BJ (cell line): ENCODE results near the gene BHLHA15. TPM values are rescaled to one million over a fixed set of nuclear protein-coding genes. Genes with fewer than 3 reads are reported as not detected.

Experiments
- CTCF ChIA-PET: fragments of 350-600 bp; formaldehyde crosslinking; extraction: SDS; loops from one replicate; lab custom pipeline; 2021; ENCODE audit warnings: antibody characterized with exemption, inconsistent platforms; lab: Yijun Ruan, JAX
- POLR2A ChIA-PET: fragments of 300-600 bp; sonication (Branson Sonifier 250); formaldehyde crosslinking; extraction: SDS; loops from one replicate; lab custom pipeline; 2021; ENCODE audit warnings: antibody characterized with exemption; lab: Charles Lee
- DNase-seq: peaks from one replicate; pipeline ENCODE4 v3.0.0-alpha.2; 2011; ENCODE audit warnings: low read depth
- H3K27me3 ChIP-seq: 2 replicates; pipeline ENCODE4 v1.6.0; 2011; ENCODE audit warnings: low read length; ENCODE audit not compliant: control insufficient read depth, insufficient read depth
- H3K36me3 ChIP-seq: 2 replicates; pipeline ENCODE4 v1.5.1; 2011; ENCODE audit warnings: low read length; ENCODE audit not compliant: control insufficient read depth, insufficient read depth
- H3K4me3 ChIP-seq: 2 replicates; pipeline ENCODE4 v1.5.1; 2011; ENCODE audit warnings: low read depth, mild to moderate bottlenecking, control low read depth, low read length
- polyA plus RNA-seq: library from polyadenylated mRNA; depleted of rRNA; stranded (reverse); fragments of >200 nt; gene quantifications from 2 replicates; pipeline ENCODE4 v1.2.3, GENCODE V29; 2011
- TF ChIP-seq, protein P1 (sequence below): IDR thresholded peaks from 2 replicates; pipeline ENCODE4 v1.5.1; 2011; ENCODE audit warnings: low read depth, mild to moderate bottlenecking, control low read depth, inconsistent platforms, low read length, moderate library complexity; ENCODE audit not compliant: insufficient read depth

Gene BHLHA15
- polyA plus RNA-seq, 1 experiment, result not detected

DNA sequence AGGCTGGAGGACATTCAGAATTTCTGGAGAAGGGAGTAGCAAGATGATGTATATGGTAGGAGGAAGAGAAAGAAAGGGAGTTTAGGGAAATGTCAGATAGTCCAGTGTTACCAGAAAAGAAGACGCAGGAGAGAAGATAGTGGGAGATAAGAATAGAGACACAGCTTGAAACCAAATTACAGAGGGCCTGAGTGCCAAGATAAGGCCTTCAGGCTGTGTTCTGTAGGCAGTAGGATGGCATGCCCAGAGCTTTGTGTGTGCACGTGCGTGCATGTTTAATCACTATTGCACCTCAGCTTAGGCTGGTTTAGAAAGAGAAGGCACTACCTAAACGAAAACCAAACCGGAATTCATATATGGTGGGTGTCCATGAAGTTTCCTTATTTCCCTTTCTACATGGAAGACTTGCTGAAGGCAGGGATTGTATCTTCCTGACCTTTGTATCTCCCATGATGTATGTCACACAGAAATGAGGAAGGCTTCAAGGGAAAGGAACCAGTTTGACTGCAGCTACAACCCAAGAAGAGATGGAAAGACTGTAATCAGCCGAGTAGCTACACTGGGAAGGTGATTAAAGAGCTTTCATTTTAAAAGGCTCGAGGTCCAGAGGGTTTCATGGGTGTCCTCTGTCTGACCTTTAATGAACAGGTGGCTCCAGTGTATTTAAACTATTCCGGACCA is 35.8 kb upstream of the BHLHA15 start:
- TF ChIP-seq, protein P1, sequence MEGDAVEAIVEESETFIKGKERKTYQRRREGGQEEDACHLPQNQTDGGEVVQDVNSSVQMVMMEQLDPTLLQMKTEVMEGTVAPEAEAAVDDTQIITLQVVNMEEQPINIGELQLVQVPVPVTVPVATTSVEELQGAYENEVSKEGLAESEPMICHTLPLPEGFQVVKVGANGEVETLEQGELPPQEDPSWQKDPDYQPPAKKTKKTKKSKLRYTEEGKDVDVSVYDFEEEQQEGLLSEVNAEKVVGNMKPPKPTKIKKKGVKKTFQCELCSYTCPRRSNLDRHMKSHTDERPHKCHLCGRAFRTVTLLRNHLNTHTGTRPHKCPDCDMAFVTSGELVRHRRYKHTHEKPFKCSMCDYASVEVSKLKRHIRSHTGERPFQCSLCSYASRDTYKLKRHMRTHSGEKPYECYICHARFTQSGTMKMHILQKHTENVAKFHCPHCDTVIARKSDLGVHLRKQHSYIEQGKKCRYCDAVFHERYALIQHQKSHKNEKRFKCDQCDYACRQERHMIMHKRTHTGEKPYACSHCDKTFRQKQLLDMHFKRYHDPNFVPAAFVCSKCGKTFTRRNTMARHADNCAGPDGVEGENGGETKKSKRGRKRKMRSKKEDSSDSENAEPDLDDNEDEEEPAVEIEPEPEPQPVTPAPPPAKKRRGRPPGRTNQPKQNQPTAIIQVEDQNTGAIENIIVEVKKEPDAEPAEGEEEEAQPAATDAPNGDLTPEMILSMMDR, result no peak
- Histone ChIP-seq H3K36me3 (0 out of 2 replicates have a peak, but pooled peaks cover 1% of the 10 kb centered on the region), H3K4me3 (no peak overlapping the region), H3K27me3 (no peaks in the 10 kb centered on the region)
- no peak for DNase-seq
- CTCF ChIA-PET, result interaction anchor here (2.9 kb wide), 1 partner anchor 154 kb away, joined by 10 read pairs; no protein-coding TSS in a partner anchor
- POLR2A ChIA-PET, result no interaction called here

DNA sequence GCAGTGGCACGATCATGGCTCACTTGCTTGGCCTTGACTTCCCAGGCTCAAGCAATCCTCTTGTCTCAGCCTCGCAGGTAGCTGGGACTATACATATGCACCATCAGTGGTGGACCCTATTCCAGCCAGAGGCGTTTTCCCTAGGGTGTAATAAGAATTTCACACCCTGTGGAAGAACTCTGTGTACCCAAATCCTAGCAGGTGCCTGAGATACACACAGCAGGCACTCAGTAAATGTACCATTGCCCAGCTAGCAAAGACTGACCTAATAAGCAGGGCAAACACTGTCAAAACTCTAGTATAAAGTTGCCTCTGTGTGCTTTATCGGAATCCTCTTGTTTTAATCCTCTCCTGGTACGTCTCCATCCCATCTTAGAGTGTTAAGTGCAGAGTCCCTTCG is 33.7 kb upstream of the BHLHA15 start:
- DNase-seq, result no peak
- no peaks in the 10 kb centered on the region for H3K27me3 ChIP-seq
- CTCF ChIA-PET, result interaction anchor here (0.9 to 6.2 kb wide), 3 partner anchors 9 to 12 kb away, joined by 3 to 50 read pairs (median 3); no protein-coding TSS in a partner anchor
- H3K4me3 ChIP-seq, result no peak overlapping the region
- TF ChIP-seq, protein P1, result no peak
- POLR2A ChIA-PET, result no interaction called here
- no peaks in the 10 kb centered on the region for H3K36me3 ChIP-seq

DNA sequence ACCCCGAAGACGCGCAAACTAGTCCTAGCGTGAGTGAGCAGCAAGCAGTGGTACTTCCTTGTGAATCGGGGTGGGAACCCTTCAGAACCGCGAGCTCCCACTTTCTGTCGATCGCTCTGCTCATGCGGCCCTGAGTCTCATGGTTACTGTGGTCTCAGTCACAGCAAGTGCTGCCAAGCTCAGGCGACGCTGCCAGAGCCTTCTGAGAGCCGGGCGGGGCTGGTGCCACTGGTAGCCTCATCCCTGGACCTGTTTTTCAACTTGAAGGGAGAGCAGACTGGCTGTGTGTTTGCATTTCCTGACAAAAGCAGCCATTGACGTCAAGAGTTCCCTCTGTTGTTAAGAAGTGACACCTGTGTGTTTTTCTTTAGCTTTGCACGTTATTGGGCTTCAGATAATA is 32.9 kb upstream of the BHLHA15 start:
- DNase-seq, result no peak
- H3K36me3 ChIP-seq, result no peaks in the 10 kb centered on the region
- no peaks in the 10 kb centered on the region for H3K27me3 ChIP-seq
- CTCF ChIA-PET, result interaction anchor here (0.9 to 6.2 kb wide), 2 partner anchors 9 to 10 kb away, joined by 3 to 50 read pairs; no protein-coding TSS in a partner anchor
- POLR2A ChIA-PET, result no interaction called here
- TF ChIP-seq, protein P1, result no peak
- H3K4me3 ChIP-seq, result no peak overlapping the region

DNA sequence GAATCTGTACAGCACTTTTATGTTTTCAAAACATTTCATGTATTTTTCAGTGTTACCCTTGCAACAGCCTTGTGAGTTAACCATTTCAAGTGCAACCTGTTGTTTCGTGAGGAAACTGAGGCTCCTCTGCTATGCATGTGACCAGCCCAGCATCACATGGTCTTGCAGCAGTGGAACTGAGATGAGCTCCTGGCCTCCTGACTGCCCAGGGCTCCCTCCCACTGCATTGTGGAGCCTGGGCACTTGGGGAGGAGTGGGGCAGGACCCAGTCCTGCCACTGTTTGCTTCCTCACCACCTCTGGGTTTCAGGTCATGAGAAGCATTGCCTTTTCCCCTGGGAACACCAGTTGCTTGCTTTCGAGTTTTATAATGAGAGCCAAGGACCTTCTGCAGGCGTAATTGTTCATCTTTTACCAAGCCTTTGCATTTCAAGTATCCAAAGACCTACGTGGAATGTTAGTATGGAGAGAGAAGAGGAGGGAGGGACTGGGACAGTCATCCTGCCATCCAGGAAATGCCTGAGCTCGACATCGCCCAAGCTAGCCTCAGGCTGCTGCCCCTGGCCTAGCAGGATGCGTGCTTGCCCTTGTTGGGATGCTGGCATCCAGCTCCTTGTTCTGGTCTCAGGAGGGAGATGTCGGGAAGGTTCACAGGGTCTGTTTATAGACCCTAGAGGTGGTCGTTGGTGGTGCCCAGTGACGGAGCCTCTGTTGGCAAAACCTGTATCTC is 32.3 kb upstream of the BHLHA15 start:
- no peaks in the 10 kb centered on the region for H3K27me3 ChIP-seq
- ChIA-PET CTCF (interaction anchor here (0.5 to 6.2 kb wide), 4 partner anchors 11 to 153 kb away, joined by 3 to 50 read pairs (median 4); no protein-coding TSS in a partner anchor), POLR2A (no interaction called here)
- H3K36me3 ChIP-seq, result no peaks in the 10 kb centered on the region
- no peak for DNase-seq
- TF ChIP-seq, protein P1, result no peak
- no peak overlapping the region for H3K4me3 ChIP-seq

DNA sequence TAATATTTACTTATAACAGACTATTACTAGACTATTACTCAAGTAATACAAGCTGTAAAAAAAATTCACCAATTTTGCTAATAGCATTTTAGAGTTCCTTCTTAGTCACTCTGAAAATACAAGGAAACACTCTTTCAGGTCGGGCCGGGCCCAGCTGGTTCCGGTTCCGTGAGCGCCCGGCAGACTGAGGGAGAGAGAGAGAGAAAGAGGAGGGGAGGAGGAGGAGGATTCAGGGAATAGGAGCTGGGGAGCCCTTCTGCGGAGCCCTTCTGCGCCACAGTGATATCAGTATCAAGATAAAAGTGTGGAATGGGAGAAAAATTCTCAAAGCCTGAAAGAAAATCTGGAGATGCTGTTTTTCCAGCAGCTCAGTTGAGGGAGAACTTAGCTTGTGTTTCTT is 30.5 kb upstream of the BHLHA15 start:
- Histone ChIP-seq H3K4me3 (no peak overlapping the region), H3K27me3 (no peaks in the 10 kb centered on the region), H3K36me3 (no peaks in the 10 kb centered on the region)
- CTCF ChIA-PET, result interaction anchor here (1.6 to 6.2 kb wide), 3 partner anchors 12 to 159 kb away, joined by 4 to 50 read pairs (median 5); no protein-coding TSS in a partner anchor
- POLR2A ChIA-PET, result no interaction called here
- TF ChIP-seq, protein P1, result no peak
- no peak for DNase-seq
